A172 (cell line): ENCODE measurements around the gene GMPPB. TPM values are rescaled to one million over a fixed set of nuclear protein-coding genes. Genes with fewer than 3 reads are reported as not detected.

Experiments
- DNase-seq: peaks from one replicate; pipeline ENCODE4 v3.0.0-alpha.2; 2015; ENCODE audit warnings: low spot score
- total RNA-seq: library from RNA; depleted of rRNA; stranded (reverse); fragments of >200 nt; shearing (Covaris generic); gene quantifications from 2 replicates; pipeline ENCODE4 v1.2.3, GENCODE V29; 2014; rRNA removed

The GMPPB gene
- total RNA-seq, 1 experiment from 2014 or later = 25.6 TPM

- peak; percentile 76 for DNase-seq
These were observed 52.2 kb downstream of the GMPPB start for GRCh38 chr3:49671291-49672288.

DNA sequence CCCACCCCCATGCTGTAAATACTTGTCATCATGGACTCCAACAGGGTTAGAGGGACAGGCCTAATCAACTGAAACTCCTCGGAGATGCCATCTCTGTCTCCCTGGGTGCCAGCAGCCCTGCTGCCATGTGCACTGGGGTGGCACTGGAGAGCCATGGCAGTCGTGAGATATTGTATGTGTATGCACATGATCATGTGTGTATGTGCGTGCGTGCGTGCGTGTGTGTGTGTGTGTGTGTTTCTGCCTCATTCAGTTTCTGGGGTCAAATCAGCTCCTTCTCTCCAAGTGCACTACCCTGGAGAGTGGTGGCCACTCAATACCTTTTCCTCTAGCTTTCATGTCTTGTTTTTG is 52.8 kb downstream of the GMPPB start:
- no peak for DNase-seq

Other genes with a start within 250 kb of the GMPPB start
- gene BSN, start 169.5 kb downstream of the GMPPB start, total RNA-seq = 0.10 and 0.12 TPM in 2 replicates
- 120 and 144 TPM in 2 replicates for gene APEH, start 49.6 kb downstream of the GMPPB start, total RNA-seq
- 0.72 and 2.0 TPM in 2 replicates for gene MST1, start 34.5 kb downstream of the GMPPB start, total RNA-seq
- gene RNF123, start 34.4 kb downstream of the GMPPB start, total RNA-seq = 17.3 and 55.0 TPM in 2 replicates
- gene AMIGO3, start 4.3 kb downstream of the GMPPB start, total RNA-seq = 0.41 and 1.0 TPM in 2 replicates
- gene IP6K1, start 62.6 kb upstream of the GMPPB start, total RNA-seq = 26.6 and 31.0 TPM in 2 replicates
- gene CDHR4, start 75.9 kb upstream of the GMPPB start, total RNA-seq = not detected in 2 replicates
- 2.8 and 6.4 TPM in 2 replicates for gene INKA1, start 79.3 kb upstream of the GMPPB start, total RNA-seq
- 13.1 and 19.7 TPM in 2 replicates for gene UBA7, start 90.0 kb upstream of the GMPPB start, total RNA-seq
- 12.8 and 16.1 TPM in 2 replicates for gene TRAIP, start 132.6 kb upstream of the GMPPB start, total RNA-seq
- not detected in 2 replicates for gene CAMKV, start 146.0 kb upstream of the GMPPB start, total RNA-seq
- gene MST1R, start 179.9 kb upstream of the GMPPB start, total RNA-seq = 1.1 and 1.9 TPM in 2 replicates
- gene MON1A, start 205.9 kb upstream of the GMPPB start, total RNA-seq = 11.0 and 12.0 TPM in 2 replicates
- gene RBM6, start 216.2 kb upstream of the GMPPB start, total RNA-seq = 31.8 and 36.6 TPM in 2 replicates